HG03432 (cell line): ENCODE results near the gene CCDC88C.

Experiments
- ATAC-seq: cut with Tn5 transposase; IDR thresholded peaks from one replicate; pipeline ENCODE4 v1.9.1; 2021; ENCODE audit warnings: mild to moderate bottlenecking, moderate library complexity; ENCODE audit not compliant: unreplicated experiment

The CCDC88C gene

DNA sequence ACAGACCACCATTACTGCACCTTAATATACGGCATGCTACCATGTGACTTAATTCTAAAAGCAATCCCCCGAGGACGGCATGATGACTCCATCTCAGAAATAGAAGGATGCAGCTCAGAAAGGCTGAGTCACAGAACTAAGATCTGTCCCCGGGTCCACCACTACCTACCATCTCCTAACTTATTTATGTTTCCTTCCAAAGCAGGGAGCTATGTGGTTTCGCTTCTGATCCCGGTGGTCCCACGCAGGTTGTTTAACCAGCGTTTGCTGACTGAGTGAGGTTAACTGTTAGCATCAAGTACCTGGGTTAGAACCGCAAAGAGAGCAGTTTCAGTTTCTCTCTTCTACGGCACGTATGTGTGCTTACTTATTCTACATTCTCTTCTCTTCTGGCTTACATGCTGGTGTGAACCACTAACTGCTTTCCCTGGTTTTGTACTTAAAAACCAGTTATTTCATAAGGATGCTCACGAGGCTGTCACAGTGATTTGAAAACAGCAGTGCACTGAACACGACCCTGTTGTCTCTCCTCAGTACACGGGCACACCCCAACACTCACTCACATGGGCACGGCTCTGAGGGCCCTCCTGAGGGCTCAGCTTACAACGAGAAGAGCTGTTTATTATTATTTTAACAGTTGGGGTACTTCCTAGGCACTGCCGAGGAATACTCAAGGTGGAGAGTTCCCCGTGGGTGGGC is 66.7 kb downstream of the CCDC88C start:
- peak; percentile 59 for ATAC-seq

DNA sequence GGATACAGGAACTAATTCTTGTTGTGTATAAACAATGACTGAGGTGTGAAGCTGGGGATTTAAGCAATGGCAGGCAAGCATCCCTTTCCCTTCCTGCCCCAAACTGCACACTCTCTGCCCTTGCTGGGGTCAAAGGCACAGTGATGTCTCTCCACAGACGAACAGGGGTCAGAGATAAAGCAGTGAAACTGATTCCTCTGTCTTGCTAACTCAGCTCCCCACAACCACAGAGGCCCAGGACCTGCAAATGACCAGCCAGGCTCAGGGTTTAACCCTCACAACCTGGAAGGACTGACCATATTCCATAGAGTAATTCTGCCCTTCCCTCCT is 67.2 kb downstream of the CCDC88C start:
- ATAC-seq, result peak; percentile 9

DNA sequence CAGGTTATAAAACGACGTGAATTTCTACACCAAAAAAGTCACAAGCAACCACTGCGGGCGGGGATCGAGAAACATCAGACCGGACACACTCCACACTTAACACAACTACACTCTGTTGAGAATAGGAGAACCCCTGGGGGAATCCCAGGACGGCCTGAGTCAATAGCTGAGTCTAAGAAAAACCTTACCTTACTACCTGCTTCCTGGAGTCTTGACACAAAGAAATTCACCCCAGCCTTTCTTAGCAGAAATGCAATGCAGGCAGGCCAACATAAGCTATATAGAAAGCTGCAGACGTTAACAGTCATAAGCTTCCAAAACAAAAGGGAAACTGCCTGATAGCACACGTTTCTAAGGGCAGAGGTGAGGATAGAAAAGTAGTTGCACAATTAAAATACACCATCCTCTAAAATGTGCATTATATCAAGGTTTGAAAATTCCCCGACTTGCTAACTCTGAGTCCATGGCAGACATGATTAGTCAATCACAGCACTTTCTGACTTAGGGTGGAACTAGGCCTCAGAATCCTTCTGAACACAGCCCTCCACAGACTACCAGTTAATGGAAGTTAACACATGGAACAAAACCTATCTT is 68.0 kb downstream of the CCDC88C start:
- peak; percentile 64 for ATAC-seq

DNA sequence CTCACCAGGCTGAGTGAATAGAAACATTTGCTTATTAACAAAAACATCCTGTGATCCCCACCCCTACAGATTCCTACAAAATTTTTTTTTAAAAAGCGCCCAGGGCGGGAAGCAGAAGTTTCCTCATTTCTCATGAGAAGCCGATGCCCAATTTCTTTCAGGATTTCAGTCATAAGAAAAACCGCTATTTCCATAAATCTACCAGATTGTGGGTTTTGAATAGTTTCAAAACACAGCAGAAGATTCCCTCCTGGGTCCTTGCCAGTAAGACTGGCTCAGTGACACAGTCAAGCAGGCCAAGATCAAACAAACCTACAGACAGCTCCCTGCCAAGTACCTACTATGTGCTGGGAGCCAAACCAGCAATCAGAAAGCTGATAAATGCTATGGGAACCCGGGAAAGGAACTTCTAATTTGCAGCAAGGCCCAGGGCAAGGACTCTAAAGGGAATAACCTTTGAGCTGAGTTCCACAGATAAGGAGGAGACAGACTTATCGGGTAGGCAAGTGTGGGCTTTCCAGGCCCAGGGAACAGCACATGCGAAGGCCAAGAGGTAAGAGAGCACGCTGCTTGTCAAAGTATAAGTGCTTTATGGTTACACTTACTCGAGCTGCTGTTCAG is 68.7 kb downstream of the CCDC88C start:
- ATAC-seq, result peak; percentile 22

DNA sequence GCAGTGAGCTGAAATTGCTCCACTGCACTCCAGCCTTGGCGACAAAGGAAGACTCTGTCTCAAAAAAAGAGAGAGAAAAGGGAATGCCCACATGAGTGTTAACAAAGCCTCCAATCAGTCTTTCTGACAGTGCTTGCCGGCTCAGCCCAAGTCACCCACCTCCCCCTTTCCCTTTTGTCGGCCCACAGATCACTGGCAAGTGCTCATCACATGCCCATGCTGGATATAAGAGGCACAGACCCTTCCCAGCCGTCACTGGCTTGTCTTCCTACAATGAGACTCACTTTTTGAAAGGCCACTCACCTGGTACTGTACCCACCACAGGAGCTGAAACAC is 70.8 kb downstream of the CCDC88C start:
- no peak for ATAC-seq

DNA sequence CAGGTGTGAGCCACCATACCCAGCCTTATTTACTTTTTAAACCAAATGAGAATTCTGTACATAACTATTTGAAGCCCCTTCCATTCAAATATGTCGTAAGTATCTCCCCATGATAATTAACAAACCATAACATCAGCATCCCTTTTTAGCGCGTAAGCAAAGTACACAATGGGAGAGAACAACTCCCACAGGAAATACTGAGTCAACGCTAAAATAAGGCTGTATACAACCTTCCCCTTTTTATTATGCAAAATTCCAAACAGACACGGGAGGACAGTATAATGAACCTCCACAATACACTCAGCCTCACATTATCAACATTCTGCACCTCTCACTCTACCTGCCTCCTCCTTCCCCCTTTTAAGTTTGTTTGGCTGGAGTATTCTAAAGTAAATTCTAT is 73.5 kb downstream of the CCDC88C start:
- no peak for ATAC-seq

DNA sequence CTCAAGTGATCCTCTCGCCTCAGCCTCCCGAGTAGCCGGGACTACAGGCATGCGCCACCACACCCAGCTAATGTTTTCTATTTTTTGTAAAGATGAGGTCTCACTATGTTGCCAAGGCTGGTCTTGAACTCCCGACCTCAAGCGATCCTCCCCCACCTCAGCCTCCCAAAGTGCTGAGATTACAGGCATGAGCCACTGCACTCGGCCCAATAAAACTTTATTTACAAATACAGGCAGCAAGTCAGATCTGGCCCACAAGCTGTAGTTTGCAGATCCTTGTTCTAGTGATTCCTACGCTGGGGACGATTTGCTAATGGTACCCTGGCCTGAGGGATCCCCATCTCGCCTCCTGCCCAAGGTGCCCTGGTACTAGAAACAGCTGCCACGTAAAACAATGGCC is 74.6 kb downstream of the CCDC88C start:
- no peak for ATAC-seq

DNA sequence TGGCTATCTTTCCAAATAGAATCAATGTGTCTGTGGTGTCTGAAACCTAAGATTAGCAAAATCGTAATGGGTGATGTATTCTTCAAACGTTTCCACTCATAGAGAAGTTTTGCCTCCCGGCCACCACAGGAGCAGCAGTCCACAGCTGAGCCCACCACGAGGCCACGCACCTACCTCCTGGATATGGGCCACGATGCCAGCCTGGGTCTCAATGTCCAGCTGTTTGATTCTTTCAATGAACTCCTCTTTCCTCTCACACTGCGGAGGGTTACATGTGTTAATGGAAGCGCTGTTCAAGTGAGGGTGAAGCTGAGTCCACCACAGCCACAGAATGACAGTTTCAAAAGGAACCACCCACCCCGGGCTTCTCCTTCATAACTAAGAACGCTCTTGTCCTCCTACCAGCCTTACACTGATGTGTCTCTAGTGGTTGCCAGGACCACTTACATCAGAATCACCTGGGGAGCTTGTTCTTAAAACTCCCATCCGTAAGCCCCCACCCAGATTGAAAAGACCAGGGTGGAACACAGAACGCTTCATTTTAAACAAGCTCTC is 75.3 kb downstream of the CCDC88C start:
- ATAC-seq, result no peak

DNA sequence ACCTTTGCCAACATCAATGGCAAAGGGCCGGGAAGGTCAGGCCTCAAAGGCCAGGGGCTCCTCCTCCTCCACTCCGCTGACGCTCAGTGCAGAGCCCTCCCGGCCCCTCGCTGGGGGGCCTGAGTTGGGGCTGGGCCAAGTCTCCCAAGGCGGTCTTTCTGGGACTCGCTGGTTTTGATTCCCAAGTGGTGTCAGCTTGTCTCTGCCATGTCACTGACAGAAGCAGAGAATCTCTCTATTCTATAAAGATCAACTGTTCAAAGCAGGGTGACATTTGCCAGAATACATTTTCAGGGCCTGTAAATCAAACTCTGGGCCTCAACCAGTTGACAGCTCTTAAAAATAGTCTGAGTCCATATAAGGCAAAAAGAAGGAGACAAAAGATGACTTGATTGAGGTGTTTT is 75.9 kb downstream of the CCDC88C start:
- ATAC-seq, result no peak

DNA sequence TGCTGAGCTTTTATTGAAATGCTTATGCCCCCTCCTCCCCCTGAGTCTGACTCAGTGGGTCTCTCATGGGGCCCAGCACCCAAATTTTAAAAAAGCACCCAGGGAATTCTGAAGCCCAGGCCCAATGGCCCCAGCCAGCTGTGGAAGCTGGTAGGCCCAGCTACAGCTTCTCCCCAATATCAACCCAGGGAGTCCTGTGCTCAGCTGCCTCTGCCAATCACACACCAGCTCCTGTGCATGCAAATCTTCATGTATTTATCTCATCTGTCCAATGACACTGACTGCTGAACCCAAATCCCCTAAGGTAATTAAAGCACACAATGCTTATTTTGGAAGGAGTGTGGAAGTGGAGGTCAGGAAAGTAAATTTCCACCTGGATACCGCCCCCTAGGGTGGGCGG is 76.3 kb downstream of the CCDC88C start:
- no peak for ATAC-seq

DNA sequence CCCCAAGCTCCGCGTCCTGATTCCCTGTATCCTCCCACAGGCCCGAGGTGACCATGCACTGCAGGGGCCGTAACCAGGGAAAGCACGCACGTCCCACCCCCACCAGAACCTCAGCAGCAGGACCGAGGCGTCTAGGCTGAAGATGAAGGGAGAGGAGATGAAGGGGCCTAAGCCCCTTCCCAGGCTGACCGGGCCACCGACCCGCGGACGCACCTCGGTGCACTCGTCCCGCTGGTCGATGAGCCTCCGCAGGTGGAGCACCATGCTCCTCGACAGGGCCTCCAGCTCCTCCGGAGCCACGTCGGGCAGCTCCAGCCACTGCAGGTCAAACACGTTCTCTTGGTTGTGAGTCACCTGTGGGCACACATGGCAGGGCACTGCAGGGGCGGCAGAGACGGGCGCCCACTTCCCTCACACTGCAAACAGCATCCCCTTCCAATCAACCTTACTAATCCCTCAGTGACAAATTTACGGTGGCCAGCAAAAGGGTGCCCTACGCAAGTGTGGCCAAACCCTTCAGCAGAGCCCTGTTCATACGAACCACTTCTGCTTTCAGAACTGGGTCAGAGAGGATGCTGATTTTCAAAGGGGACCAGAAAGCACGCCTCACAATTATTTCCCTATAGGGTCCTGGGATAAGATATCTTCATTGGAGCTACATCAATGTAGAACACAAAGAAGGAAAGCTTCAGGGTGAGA is 77.8 kb downstream of the CCDC88C start:
- ATAC-seq, result no peak

DNA sequence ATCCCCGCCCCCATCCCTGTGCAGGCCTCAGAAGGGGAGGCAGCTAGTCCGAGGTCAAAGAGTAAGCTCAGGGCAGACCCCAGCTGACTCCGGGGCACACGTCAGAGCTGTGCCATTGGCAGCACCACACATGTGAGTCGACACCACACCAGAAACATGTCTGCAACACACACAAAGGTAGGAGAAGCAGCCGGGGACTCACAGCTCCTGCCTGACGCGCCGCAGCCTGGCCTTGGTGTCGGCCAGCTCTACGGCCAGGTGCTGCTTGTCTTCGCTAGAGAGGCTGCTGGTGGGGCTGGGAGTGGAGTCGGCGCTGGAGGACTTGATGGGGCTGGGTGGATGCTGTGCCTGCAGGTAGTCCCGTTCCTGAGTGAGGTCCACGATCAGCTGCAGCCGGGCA is 78.5 kb downstream of the CCDC88C start:
- ATAC-seq, result no peak

DNA sequence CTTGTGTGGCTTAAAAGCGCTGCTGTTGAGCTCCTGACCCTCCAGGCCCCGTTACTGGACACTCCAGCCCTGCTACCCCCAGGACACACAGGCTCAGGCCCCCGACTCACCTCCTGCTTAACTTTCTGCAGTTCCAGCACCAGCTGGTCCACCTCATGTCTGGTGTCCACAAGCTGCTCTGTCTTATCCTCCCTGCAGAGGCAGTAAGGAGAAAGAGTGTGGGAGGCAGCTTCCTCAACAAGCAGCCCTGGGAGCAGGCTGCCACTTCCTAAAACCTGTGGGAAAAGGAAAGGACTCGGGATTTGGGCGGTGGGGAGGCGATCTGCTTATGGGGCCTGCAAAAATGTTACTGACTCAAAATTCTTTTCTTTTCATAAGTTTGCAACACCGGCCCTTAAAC is 79.2 kb downstream of the CCDC88C start:
- no peak for ATAC-seq

DNA sequence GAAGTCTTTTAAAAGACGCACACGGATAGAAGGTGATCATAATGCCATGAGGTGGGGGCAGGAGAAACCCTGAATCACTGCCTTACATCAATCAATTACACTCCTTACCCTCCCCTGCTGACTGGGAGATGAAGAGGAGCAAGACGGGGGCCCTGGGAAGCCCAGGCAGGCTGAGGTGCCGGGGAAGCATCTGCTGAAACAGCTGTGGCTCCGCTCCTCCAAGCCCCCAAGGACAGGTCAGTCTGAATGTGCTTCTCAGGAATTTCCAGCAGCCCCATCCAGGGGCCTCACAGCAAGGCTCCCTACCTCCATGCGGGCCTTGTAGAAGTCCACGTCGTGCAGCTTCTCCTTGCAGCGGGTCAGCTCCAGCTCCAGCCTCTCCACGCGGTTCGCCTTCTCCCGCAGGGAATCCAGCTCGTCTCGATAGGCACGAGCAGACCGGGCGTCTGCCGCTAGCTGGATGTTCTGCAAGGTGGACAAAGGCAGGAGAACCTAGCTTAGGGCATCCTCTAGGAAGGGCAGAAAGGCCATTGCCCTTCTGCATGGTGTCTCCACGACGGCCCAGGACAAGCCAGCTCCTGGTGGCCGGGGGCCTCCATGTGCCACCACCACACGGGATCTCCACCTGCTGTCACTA is 79.8 kb downstream of the CCDC88C start:
- no peak for ATAC-seq

DNA sequence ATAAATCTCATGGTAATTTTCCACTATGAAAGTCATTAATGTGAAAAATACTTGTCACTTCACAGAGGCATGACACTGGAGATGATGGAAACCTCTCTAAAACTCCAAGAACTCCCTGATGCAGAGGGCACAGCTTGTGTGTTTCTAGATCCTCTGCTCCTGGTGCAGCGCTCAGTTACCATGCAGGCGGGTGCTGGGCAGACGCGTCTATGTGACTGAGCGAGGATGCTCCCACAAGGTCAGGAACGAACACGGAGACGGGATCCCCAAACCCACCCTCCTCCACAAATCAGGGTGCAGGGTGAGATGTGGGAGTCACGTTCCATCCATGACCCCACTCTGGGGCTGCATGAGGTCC is 81.5 kb downstream of the CCDC88C start:
- ATAC-seq, result no peak

DNA sequence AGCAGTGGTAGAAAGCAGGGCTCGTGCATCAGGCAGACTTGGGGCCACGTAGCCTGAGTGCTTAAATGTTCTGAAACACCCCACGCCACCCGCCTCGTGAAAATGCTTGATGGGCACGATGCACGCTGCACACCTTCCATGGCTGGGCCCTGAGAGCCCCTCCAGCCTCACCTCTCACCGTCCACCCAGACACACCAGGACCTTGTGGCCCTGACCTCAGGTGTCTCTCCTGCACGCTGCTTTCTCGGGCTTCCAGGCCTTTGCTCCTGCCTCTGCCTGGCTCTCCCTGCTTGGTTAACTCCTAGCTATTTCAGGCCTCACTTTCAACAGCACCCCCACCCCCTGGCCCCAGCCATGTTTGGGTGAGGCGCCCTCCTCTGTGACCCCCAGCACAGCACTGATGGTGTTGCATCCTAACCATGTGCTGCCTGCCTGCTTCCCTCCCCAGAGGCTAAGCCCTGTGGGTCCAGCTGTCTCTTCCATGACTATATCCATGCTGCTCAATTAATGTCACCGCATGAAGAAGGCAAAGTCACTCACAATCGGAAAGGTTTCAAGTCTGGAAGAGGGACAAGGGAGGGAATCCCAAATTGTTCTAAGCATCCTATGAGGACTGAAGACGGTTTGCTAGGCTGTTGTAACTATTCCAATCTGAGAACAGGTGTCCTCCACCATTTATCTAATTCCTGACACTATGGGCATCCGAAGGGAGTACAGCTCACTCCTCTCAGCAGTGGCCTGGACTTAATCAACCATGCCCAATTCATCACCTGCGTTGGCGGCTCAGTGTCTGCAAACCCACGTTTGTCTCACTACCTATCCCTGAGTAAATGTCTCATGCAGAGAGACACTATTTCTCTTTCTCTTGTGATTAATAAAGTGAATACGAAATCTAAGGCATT is 82.2 kb downstream of the CCDC88C start:
- no peak for ATAC-seq

DNA sequence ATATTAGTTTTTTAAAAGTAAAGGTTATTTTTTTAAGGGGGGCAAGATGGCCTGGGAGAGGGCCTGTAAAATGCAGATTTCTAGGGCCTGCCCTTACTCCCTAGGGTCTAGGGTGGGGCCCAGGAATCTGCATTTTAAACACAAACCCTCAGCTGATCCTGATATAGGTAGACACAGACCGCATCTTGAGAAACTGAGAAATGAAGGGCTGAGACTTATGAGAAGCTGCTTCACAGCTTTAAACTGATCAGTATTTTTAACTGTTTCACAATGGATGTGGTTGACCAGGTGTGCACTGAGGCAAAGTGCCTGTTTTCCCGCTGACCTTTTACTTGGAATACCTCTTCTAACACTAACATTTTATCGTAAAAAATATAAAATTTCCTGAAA is 84.0 kb downstream of the CCDC88C start:
- peak; percentile 85 for ATAC-seq

DNA sequence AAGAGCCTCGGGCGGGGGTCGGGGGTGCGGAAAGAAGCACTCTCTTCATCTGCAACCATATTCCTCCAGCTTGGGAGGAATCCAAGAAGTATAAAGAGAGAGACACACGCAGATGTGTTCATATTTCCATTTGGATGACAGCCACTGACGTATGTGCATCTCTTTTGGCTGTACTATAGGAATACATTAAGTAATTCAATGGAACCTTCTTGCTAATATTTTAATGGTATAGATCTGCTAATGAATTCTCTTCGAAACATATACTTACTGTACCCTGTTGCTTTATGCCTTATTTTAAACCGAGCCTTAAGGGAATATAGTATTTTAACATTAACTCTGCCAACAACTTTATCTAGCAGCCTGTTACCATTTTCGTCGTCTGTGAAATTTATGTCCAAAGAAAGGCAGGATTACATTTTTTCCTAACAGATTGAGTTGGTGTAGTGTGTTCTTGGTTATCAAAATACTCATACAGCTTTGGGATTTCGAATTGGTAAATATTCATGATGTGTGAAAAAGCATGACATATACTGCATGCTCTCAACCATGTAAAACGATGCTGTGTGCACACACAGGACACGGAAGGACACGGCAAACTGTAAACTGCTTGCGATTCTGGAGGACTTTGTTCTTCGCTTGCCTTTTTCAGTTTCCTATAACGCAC is 84.5 kb downstream of the CCDC88C start:
- peak; percentile 10 for ATAC-seq

DNA sequence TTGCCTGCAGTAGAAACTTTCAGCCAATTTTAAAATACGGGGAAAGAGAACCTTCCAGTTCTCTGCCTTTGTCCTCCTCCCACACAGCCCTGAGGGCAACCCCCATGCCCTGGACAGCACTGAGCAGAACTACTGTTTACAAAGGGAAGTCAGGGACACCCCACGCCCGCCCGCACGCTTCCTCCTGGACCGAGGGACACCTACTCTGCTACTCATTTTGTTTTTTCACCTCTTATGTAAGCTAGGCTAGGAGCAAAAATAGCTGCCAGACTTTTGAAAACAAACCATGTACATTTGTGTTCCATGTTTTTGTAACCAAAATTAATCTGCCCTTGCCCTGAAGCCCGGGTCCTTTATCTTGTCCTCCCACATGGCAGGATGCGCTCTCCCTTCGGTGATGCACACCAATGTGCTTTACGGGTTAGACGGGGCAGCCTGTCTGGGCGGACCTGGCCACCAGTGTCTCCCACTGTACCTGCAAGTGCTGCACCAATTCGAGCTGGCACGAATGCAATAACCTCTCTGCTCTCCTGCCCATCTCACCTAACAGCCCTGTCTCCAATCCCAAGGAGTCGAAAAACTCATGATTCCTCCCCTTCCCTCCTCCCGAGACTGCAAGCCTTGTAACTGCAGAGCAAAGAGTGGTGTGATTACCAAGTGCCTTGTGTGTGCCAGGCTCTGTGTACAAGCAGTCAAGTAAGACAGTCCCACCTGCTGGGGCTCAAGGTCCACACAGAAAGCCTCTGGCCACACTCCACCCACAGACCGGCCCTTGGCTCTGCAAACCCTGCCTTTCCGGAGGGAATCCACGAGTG is 85.2 kb downstream of the CCDC88C start:
- ATAC-seq, result no peak
